Ecto neural progenitor cell (in vitro differentiated cells): ENCODE data around the gene NRXN3.

ENCODE experiments used
- DNase-seq: peaks from one replicate; pipeline ENCODE4 v3.0.0-alpha.2; 2018; ENCODE audit warnings: low spot score

NRXN3 gene

DNA sequence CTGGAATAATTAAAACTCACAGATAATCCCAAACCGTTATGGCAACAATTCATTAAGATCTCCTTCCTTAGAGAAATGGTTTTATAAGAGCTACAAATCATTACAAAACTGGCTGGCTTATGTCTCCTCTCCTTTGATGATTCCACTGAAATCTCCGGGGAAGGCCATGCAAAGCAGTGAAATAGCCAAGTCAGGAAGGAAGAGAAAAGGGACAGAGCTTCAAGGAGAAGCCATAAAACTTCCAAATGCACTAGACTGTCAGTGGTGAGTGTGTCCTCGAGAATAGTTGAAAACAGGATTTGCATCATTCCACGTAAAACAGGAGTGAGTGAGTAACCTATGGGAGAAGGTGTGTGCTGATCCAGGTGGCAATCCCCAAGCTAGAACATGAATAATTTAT is 1711.1 kb downstream of the NRXN3 start:
- DNase-seq: no peak

- no peak for DNase-seq
These were observed 1720.4 kb downstream of the NRXN3 start for GRCh38 chr14:79890527-79890926.

DNA sequence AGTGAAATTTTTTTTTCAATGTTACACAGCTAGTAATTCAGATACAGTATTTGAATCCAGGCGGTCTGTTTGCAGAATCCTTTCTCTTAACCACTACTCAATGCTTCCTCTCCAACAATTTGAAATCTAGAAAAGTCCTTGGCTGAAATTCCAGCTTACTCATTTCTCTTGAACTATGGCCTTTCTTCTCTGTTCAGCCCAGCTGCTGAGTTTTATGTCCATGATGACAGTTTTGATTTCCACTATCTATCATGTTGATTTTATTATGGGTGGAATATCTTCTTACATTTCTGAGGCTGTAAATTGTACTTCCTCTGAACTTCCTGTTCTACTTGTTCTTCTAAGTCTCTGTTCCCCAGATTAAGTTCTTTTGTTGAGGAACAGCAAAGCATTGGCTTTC is 1725.8 kb downstream of the NRXN3 start:
- no peak for DNase-seq

DNA sequence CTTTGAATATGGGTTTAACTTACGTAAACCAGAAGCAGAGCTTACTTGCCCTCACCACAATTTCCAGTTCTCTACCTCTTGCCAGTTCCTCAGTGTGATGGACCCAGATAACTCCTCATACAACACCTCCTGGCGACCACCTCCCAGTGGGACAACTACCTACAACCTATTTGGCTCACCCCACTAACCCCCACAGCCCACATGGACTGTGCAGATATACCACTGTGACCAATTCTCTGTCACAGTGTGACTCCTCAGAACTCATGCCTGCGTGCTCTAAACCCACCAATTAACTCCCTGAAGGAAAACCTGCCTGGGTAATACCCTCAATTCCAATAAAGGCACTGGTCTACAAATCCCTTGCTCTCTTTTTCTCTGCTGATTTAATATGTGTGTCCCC is 1729.4 kb downstream of the NRXN3 start:
- no peak for DNase-seq

GRCh38 chr14:79904497-79904896 is 1734.3 kb downstream of the NRXN3 start:
- no peak for DNase-seq

DNA sequence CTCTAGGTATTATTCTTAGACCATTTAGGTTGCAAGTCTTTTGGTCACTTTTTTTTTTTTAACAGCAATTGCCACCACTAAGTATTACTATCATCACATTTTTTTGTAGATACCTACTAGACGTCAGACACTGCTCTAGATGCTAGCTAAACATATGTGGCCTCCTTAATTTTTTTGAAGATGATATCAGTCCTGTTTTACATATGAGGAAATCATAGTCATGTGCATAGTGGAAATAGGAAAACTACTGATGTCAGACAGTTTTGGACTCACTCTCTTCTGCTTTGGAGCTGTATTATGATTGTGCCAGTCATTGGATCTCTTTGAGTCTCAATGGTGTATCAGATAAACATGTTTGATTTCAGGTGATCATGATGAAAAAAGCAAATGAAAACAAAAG is 1736.8 kb downstream of the NRXN3 start:
- no peak for DNase-seq

- DNase-seq: no peak
These were observed 1739.9 kb downstream of the NRXN3 start for GRCh38 chr14:79910086-79910485.

- DNase-seq: no peak
These were observed 1741.6 kb downstream of the NRXN3 start for GRCh38 chr14:79911744-79912143.

DNA sequence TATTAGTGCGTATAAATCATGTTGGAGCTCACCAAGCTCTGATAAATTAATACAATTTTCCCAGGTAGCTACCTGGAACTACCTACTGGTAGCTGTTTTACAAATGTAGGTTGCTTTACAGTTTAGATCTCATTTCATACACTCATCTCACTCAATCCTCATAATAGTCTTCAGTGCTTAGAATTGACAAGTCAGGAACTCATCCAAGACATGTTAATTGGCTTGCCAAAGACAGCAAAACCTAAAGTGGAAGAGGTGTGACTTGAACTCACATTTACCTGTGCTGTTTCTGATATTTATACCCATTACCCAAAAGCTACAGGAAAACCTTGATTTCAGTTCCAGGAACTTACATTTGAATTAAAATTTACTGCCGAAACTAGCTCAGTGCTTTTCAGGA is 1744.4 kb downstream of the NRXN3 start:
- no peak for DNase-seq

- DNase-seq: no peak
These were observed 1745.2 kb downstream of the NRXN3 start for GRCh38 chr14:79915406-79915805.

- DNase-seq: no peak
These were observed 1746.1 kb downstream of the NRXN3 start for GRCh38 chr14:79916281-79916680.

- DNase-seq: no peak
These were observed 1746.7 kb downstream of the NRXN3 start for GRCh38 chr14:79916892-79917291.
